ENCODE results near the gene GRIK2.

The GRIK2 gene

DNA sequence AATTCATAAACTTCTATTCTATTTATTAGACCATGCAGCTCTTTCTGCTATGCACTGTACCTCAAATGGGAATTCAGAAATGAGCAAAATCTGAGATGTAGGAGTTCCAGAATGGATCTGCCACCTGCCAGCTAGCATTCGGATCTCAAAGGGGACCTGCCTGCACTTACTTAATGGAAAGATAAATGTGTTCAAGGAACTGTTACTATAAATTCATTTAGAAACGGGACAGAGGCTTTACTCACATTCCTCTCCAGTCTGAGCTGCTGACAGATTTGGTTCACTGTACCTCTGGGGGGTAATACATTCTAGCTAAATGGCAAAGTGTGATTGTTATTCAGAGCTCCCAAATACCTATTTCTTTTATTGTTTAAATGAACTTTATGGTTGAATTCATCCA lies 384.1 kb downstream of the GRIK2 start:
- no peak for DNase-seq (ENCODE audit: low read depth in 4 of 4, low spot score in 1 of 4)

DNA sequence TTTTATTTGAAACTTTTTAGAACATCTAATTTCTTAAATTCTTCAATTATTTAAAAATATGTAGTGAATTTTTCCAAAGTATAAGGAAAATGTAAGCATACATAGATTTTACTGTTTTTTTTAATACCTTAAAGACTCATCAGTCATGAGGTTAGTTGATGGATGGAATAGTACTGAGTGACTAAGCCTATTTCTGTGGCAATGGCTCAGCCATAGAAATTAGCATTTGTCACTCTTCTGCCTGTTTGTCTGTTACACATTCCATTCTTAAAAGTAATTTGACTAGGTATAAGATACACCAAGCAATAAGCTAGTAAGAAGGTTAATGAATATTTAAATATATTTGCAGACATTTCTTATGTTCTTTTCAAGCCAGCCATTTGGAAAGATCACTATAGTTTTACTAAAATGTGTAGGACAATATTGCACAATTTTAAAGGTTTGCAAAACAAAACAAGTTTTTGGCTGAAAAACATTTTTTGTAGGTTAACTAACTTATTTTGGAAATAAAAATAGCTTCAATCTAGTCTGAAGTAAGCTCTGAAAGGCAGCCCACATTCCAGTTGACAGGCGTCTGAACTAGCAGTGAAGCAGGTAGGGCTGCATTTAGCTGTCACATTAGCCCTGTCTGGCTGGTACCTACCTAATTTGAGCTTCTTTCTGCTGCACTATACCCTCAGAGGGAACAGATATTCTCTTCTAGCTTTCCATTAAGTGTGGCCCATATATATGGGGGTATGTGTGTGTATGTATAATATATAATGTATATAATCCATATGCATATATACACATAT lies 385.7 kb downstream of the GRIK2 start:
- no peak for DNase-seq (ENCODE audit: low read depth in 4 of 4, low spot score in 1 of 4)

- DNase-seq (ENCODE audit: low read depth in 4 of 4, low spot score in 1 of 4), result no peak
These were observed 389.8 kb downstream of the GRIK2 start for GRCh38 chr6:101783287-101783686.

- DNase-seq (ENCODE audit: low read depth in 4 of 4, low spot score in 1 of 4), result no peak
These were observed 390.6 kb downstream of the GRIK2 start for GRCh38 chr6:101784094-101784493.

GRCh38 chr6:101799531-101799930 lies 406.0 kb downstream of the GRIK2 start:
- DNase-seq (ENCODE audit: low read depth in 4 of 4, low spot score in 1 of 4), result no peak

- DNase-seq (ENCODE audit: low read depth in 4 of 4, low spot score in 1 of 4), result no peak
These were observed 407.1 kb downstream of the GRIK2 start for GRCh38 chr6:101800598-101800997.

- DNase-seq (ENCODE audit: low read depth in 4 of 4, low spot score in 1 of 4), result no peak
These were observed 409.6 kb downstream of the GRIK2 start for GRCh38 chr6:101803136-101803535.

DNA sequence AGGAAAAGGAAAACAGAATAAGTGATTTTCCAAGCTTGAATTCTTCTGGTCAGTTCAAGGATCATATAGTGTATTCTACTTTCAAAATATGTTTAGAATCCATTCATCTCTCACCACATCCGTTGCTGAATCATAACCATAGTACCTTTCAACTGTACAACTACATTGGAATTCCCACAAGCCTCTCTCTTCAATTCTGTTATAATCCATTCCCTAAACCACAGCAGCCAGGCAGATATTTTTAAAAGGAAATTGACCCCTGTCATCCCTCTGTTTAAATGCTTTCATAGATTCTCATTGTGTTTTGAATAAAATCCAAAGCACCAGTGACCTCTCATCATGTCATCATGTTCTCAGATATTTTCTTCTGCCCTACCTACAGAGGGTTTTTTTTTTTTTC lies 412.7 kb downstream of the GRIK2 start:
- no peak for DNase-seq (ENCODE audit: low read depth in 4 of 4, low spot score in 1 of 4)

DNA sequence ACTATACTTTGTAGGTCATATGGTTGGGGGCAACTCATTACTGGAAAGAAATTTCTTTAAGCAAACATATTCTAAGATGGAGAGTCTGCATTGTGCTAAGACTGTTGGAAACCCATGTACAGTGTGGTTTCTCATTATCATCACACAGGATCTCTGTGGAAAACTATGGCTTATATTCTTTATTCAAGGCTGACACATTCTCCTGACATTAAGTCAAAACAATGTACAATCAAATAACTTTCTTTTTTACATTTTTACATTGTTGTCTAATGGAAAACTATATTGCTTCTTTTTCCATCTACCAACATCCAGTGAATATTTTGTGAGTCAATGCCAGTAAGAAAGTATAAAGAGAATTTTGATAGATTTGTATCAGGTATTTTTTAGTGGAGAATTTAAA lies 417.6 kb downstream of the GRIK2 start:
- DNase-seq (ENCODE audit: low read depth in 4 of 4, low spot score in 1 of 4), result no peak

GRCh38 chr6:101816716-101817115 lies 423.2 kb downstream of the GRIK2 start:
- no peak for DNase-seq (ENCODE audit: low read depth in 4 of 4, low spot score in 1 of 4)

DNA sequence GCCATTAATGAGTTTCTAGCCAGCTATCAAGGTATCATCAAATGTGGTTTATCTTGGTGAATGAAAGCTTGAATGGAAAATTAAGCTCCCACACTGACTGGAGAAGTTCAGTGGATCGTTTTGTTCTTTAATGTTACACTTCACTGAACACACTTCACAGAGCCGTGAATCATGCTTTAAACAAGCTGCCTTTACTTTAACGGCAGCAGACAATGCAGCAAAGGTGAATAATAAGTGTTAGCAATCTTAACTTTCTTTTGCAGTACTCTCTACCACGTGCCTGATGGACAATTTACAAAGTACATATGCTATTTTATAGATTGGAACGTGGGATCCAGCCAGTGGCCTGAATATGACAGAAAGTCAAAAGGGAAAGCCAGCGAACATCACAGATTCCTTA lies 424.5 kb downstream of the GRIK2 start:
- DNase-seq (ENCODE audit: low read depth in 4 of 4, low spot score in 1 of 4), result no peak

DNA sequence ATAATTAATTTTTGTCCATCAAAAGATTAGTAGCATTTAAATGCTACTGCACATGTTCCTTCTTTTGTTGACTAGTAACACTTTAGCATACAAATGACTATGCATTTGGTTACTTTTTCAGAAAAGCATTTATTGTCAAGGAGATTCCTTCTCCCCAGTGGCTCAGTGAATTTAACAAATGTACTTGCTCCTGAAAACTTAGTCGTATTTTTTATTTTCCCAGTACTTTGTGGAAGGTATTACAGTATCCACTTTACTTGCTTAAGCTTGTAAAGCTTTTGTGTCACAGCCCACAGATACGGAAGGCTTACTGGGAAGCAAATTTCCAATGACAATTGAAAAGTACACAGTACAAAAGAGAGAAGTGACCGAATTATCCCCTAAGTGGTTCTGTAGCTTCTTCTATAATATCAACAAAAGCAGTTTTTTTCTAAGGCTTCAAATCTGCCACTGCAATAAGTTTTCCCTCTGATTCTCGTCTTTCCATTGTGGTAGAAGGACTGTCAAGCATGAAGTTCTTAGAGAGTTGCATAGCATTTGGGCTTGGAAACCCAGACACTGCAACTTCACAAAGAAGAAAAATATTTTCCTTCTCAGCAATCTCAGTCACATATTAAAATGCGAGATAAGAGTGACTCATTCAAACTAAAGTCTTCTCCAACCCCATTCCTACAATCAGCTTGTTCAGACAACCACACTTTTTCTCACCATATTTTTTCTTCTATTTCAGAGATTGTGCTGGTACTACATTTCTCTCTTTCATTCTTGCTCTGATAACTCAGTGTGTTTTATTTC lies 431.2 kb downstream of the GRIK2 start:
- no peak for DNase-seq (ENCODE audit: low read depth in 4 of 4, low spot score in 1 of 4)

DNA sequence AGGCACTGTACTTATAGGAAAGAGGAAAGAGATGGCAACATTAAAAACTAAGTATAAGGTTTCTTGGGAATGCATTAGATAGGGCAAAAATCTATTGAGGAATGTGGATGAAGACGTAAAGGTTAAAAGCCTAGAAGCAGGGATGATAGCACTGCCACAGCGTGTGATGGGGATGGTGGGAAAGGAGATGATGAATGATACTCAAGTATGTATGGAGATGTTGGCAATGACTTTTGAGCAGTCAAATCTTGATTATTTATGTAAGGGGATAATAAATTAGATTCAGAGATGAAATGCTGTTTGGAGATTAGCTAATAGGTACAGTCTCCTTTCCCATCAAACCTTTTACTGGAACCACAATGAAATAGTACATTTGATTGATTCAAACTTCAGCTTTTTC lies 432.8 kb downstream of the GRIK2 start:
- no peak for DNase-seq (ENCODE audit: low read depth in 4 of 4, low spot score in 1 of 4)

GRCh38 chr6:101826678-101827077 lies 433.2 kb downstream of the GRIK2 start:
- no peak for DNase-seq (ENCODE audit: low read depth in 4 of 4, low spot score in 1 of 4)

- no peak for DNase-seq (ENCODE audit: low read depth in 4 of 4, low spot score in 1 of 4)
These were observed 437.1 kb downstream of the GRIK2 start for GRCh38 chr6:101830501-101831031.

DNA sequence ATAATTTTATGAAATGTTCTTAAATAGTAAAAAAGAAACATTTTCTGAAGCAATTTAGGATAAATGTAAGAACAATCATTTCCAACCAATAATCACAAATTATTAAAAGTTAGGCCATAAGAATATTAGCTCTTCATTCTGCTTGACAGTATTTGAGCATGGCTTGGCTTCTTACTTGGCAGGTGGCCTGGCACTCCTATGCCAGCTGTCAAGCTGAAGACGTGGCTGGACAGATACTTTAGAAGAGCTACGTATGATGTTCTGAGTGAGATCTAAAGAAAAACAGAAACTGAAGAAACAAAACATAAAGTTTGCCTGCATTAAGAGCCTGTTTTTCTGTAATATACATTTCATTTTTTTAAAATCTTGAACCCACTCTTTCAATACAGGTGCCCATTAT lies 438.9 kb downstream of the GRIK2 start:
- DNase-seq (ENCODE audit: low read depth in 4 of 4, low spot score in 1 of 4), result no peak

GRCh38 chr6:101840100-101840499 lies 446.6 kb downstream of the GRIK2 start:
- DNase-seq (ENCODE audit: low read depth in 4 of 4, low spot score in 1 of 4), result no peak

- DNase-seq (ENCODE audit: low read depth in 4 of 4, low spot score in 1 of 4), result no peak
These were observed 451.7 kb downstream of the GRIK2 start for GRCh38 chr6:101845172-101845571.

GRCh38 chr6:101845621-101846020 lies 452.1 kb downstream of the GRIK2 start:
- DNase-seq (ENCODE audit: low read depth in 4 of 4, low spot score in 1 of 4), result no peak

DNA sequence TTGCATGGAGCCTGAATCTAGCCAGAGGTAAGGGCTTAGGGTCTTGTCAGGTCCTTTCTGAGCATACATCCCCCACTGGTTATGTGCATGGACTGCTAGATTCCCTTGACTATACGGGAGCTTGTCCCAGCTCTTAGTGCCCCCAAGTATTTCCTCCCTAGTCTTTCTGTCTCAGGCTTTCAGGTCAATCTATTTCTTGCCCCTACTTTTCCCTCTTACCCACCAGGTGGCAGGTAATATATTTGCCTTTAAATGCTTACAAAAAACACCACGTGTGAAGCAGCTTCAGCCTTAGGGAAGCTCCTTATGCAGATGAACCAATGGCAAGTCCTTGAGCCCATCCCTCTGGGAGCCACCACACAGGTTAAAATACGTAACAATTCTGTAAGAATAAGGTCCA lies 454.2 kb downstream of the GRIK2 start:
- DNase-seq (ENCODE audit: low read depth in 4 of 4, low spot score in 1 of 4), result no peak

GRCh38 chr6:101851911-101852310 lies 458.4 kb downstream of the GRIK2 start:
- DNase-seq (ENCODE audit: low read depth in 4 of 4, low spot score in 1 of 4), result no peak

All from stimulated activated CD4-positive, alpha-beta T cell treated with anti-CD3 and anti-CD28 coated beads, Interleukin-1b, Interleukin-23, amount 100 ng/mL, for 24 hours (primary cell).